Cardiac atrium fibroblast (primary cell): ENCODE measurements around the gene CDCA7L. TPM values are rescaled to one million over a fixed set of nuclear protein-coding genes. Genes with fewer than 3 reads are reported as not detected.

ENCODE experiments used
- total RNA-seq: library from RNA; depleted of rRNA; stranded (reverse); fragments of >200 nt; gene quantifications from 2 replicates; pipeline ENCODE4 v1.2.3, GENCODE V29; 2015

CDCA7L gene
- total RNA-seq = 9.6 and 10.4 TPM in 2 replicates

DNA sequence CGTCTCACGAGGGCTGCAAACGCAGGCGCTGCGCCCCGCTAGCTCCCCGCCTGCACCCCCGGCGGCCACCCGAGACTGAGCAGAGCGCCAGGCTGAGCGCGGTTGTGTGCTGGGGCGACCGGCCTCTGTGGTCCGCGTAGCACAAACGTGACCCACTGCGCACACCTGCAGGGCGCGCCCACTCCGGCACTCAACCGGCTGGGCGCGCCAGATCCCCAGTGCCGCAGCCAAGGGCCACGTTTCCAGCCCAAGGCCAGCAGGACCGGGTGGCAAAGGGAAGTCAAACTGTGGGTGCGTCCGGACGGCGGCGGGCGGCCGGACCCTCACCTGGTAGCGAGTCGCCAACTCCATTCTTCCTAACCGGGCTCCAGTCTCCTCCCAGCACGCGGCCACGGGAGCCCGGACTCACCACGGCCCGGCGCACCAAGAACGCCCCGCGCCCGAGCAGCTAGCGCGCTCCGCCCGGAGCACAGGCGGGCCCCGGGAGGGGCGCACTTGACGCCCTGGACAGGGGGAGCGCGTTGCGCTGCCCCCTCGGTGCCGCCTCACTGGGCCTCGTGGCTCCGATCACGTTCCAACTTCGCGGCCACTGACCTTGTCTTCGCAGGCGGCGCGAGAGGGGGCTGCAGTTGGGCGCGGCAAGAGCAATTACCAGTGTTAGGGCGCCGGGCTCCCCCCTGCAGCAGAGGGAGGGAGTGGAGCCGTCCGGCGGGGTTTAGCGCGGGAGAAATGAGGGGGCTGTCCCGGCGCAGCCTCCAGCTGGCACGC is at the start of gene CDCA7L:
TSS of gene CDCA7L (minus strand) at position 446 of the 768 bp plus-strand sequence. CDS start at position 351, 95 bp downstream.

